ENCODE results near the gene CFB. TPM values are rescaled to one million over a fixed set of nuclear protein-coding genes. Genes with fewer than 3 reads are reported as not detected.

Gene CFB
- total and polyA plus RNA-seq, 9 of the 15 experiments (the other 6 are each of a cell fraction or from before 2014, with no cell fraction given) = 0.08 to 0.91 (median 0.22) TPM; not detected in 4

- TF ChIP-seq CHD7 (IDR thresholded peaks at IDR 0.05; ENCODE audit: low read depth, low read length) (no peak), SMARCA4 (IDR thresholded peaks at IDR 0.05) (0 out of 2 replicates have a peak, but pooled peaks have one; percentile 13), CXXC5 (CRISPR knock-in tag; IDR thresholded peaks at IDR 0.05) (peak; percentile 51), HDAC1 (IDR thresholded peaks at IDR 0.05) (peak in 1 of 2 experiments; percentile 19; a peak in 1 of 4 replicates), USF1 (CRISPR knock-in tag; IDR thresholded peaks at IDR 0.05) (peak; percentile 66), PHB (CRISPR knock-in tag; IDR thresholded peaks at IDR 0.05) (0 out of 2 replicates have a peak, but pooled peaks have one; percentile 6), HOMEZ (CRISPR knock-in tag; IDR thresholded peaks at IDR 0.05) (0 out of 2 replicates have a peak, but pooled peaks have one; percentile 43), DPF2 (IDR thresholded peaks at IDR 0.05) (0 out of 2 replicates have a peak, but pooled peaks have one; percentile 15), CTBP1 (IDR thresholded peaks at IDR 0.05; ENCODE audit: borderline replicate concordance) (peak; percentile 12; the same call in 1 of the 2 replicates), CHD1 (IDR thresholded peaks at IDR 0.05; ENCODE audit: low read length) (peak; percentile 40), LEF1 (IDR thresholded peaks at IDR 0.05) (no peak)
- TF ChIP-seq, protein P1, sequence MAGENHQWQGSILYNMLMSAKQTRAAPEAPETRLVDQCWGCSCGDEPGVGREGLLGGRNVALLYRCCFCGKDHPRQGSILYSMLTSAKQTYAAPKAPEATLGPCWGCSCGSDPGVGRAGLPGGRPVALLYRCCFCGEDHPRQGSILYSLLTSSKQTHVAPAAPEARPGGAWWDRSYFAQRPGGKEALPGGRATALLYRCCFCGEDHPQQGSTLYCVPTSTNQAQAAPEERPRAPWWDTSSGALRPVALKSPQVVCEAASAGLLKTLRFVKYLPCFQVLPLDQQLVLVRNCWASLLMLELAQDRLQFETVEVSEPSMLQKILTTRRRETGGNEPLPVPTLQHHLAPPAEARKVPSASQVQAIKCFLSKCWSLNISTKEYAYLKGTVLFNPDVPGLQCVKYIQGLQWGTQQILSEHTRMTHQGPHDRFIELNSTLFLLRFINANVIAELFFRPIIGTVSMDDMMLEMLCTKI (IDR thresholded peaks at IDR 0.05; ENCODE audit: partially characterized antibody) = no peak
- TF ChIP-seq, protein P2, sequence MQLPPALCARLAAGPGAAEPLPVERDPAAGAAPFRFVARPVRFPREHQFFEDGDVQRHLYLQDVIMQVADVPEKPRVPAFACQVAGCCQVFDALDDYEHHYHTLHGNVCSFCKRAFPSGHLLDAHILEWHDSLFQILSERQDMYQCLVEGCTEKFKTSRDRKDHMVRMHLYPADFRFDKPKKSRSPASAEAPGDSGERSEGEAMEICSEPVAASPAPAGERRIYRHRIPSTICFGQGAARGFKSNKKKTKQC (CRISPR knock-in tag; IDR thresholded peaks at IDR 0.05) = no peak
These were observed 44.9 kb upstream of the CFB start (continued) for GRCh38 chr6:31900917-31901414.
